UCSD-AML1 (cell line): ENCODE results near the gene LDLRAD3.
A peak's percentile ranks its signal among the peaks of the same experiment; 100 is the strongest.

ENCODE experiments used
- DNase-seq: peaks from one replicate; lab custom pipeline; 2025; ENCODE audit not compliant: unreplicated experiment; lab: John Stamatoyannopoulos, UW

The LDLRAD3 gene

DNA sequence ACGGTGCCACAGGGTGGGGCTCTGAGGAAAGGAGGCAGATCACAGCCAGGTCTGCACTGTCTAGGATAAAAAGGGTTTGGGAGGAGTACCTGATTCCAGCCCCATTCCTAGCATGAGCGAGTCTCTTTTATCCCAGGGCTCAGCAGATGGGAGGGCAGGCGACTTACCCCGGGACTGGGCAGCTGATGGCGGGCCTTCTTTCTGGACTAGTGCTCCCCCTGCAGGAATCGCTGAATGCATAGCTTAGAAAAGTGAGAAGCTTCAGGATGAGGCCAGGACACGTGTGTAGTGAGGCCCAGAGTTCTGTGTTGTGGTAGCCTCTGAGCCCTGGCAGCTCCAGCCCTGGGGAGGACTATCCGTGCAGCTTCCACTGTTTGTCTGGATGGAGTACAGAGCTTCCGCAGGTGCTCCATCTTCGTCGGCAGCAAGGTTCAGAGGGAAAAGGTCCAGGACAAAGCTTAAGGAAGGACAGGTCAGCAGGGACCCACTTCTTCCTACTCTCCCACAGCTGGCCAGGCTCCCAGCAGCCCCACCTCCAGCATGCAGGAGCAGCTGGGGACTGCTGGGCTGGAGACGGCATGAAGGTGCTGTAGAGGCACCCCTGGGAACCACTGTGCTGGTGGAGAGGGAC is 315.0 kb downstream of the LDLRAD3 start:
- DNase-seq, result peak; percentile 31

DNA sequence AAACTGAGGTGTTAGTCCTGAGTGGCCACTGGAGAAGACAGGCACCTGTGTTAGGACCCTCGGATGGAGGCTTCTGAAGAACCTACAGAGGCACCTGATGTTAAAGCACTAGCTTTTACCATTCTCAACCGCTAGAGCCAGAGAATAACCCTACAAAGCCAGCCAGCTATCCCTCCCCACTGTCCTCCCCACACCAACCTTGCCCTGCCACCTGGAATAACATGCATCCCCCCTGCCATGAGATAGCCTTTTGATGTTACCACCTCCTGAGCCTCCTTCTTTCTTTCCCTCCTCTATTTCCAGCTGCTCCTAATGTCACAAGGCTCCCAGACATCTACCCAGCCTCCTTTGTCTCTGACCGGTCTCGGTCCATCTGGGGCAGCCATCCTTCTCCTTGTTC is 317.2 kb downstream of the LDLRAD3 start:
- DNase-seq, result no peak

DNA sequence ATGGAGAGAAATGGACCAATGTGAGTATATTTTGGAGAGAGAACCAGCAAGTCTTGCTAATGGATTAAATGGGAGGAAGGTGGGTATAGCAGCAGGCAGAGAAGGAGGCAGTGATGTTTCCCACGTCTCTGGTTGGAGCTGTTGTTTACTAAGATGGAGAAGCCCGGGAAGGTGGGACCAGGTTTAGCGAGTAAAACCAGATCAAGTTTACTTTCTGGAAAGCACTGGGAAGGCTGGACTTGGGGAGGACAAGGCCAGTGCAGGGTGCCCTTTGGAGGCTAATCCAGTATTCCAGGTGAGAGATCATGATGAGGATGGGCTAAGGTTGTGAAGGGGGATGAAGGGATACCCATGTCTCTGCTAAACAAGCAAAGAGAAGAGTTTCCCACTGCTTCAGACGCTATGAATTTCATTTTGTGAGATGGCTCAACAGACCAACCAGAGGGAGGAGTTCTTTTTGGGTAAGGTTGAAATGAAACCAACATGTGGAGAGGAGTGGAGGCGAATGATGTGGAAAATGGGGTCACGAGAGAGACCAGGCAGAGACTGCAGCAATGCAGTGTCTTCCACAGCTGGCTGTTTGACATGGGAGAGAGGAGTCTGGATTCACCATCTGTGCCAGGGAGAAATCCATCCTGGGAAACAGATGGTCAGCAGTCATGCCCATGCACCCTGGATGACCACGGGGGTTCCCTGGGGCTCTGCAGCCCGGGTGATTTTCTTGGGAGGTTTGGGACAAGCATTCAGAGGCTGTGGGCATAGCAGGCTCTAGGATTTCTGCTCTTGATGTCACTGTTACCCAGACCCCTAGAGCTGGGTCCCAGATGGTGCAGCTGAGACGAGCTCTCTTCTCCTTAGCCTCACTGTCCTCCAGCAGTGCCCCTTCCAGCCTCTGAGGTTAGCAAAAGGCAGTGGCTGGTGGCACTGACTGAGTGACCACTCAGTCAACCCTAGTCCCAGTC is 320.4 kb downstream of the LDLRAD3 start:
- DNase-seq, result no peak

DNA sequence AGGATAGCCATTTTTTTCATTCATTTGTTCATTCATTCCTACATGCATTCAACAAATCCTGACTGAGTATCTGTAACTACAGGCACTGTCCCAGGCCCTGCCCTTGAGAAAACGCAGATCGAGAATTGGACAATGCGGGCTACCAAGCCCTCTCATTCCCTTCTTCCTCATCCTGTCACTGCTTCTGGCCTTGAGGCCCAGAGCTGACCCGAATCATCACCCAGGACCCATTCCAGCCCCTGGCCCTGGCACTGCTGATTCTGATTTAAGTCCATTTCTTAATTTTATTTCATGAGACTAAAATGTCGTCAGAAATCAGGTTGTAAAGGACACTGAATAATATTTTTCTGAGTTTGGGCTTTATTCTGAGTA is 321.1 kb downstream of the LDLRAD3 start:
- no peak for DNase-seq

DNA sequence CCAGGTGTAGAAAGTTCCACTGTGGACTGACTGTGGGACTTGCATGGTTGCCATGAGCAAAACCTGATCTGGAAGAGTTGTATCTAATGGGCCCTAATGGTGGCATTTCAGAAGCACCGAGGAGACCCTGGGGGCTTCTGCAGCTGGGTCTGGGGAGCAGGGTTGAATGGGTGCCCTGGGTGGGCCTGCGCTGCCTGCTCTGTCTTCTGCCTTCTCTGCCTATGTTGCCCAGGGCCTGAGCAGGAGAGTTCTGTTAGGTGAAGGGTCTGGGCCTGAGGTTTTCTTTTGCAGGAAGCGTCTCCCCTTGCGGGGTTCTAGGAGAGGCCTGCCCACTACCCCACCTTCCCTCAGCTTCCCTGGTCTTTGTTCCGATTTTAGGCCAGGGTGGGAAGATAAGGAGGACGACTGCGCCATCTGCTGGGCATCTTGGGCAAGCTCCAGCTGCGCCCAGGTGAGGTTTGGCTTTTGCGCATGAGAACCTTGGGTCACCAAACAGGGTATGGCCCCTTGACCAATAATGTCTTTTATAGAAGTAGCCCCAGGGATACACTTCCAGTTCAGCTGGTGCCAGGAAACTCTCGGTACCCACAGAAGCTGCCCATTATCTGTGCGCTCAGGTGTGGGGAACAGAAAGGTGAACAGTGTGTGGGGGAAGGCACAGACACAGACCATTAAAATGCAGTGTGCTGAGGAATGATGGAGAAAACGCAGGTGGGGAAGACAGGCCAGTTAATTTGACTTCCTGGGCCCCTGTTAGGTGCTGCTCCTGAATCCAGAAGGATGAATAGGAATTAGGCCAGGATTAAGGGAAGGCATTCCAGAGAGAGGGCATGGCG is 322.1 kb downstream of the LDLRAD3 start:
- peak; percentile 54 for DNase-seq

DNA sequence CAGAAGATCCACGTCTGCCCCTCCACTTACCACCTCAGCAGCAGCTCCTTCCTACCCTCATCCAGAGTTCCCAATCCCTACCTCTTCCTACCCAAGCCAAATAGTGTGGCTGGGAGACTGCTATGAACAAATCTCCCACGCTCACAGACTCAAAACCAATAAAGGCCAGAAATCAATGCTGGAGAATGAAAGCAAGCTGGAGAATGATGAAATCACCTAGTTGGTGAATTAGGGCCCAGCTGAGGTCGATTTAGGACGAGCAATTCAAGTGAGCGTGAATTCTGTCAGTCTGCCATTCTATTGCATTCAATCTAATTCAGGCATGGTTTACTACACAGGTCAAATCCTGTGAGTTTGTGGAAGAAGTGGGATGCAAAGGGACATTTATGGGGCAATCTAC is 322.9 kb downstream of the LDLRAD3 start:
- no peak for DNase-seq

DNA sequence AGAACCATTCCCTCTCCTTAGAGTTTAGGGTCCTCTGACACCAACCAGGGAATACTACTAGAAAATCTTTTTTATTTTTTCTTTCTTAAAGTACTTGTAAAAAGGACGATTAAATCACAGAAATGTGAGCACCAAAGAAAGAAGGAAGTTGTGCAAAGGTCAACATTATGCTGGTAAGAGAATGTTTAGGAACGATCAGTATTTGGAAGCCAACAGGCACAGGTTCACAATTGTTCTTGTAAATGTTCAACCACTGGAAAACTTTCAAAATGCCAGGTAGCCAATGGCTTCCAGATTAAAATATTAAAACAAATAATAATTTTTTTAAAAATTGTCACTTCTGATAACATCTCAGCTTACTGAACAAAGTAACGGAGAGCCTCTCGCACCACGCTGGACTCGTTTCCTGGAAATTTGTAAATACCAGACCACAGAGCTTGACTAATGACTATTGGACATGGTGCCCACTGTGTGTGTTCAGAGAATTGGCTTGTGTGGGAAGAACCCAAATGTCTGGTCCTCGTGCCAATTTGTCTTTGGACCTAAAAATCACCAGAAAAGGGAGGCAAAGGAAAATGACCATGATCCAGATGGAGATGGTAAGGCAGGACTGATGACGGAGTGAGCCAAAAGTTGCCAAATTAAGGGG is 324.6 kb downstream of the LDLRAD3 start:
- DNase-seq, result no peak

DNA sequence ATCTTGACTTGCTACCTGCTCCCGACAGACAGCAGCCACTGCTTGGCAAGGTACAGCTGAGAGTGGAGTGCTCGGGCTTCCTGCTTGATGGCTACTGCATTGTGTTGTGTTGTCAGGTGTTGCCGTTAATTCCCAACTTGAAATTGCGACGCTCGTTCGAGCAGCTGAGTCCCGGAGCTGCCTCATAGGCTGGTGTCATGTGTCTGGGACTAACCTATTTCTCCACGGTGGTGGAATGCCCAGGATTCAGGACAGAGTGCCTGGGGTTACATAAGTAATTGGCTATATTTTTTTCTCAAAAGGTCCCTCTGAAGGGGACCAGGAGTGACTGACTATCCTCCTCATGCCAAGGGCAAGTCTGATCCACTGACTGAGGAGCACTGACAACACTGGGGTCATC is 326.8 kb downstream of the LDLRAD3 start:
- DNase-seq, result no peak

DNA sequence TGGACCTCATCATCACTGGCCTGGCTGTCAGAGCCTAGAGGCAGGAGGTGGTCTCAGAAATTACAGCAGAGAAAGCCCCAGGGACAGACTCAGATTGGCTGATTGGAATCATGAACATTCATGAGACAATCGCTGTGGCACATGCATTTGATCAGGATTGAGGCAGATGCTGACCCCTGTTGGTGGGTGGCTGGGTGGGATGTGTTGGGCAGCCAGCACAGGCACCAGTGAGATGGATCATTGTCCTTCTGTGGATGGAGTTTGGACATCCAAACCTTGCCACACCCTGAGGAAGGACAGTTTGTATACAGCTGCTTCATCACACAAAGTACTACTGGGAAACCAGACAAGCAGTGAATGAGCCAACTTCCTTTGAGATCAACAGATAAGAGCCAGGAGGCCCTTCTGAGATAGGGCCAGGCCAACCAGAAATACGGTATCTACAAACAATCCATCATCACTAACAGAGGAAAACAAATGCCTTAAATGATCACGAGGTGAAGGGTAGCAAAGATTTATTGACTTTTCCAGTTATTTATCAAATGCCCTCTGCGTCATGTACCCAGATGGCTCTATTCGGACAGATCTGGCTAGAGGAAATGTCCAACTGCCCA is 328.0 kb downstream of the LDLRAD3 start:
- DNase-seq, result no peak

DNA sequence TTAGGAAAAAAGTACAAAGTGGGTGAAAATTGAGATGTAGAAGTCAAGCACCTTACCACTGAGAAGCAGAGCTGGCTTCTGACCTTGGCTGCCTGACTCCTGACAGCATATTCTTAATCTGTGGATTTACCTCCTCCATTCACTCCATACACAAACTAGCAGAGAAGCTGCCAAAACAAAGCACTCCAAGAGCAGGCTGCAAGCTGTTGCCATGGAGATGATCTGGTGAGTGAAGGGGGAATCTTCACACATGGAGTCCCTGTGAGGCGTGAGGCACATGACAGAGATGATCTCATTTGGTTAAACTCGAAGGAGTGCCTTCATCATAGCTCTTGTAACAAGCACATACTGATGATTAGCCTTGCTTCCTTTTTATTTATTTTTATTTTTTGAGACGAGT is 329.2 kb downstream of the LDLRAD3 start:
- no peak for DNase-seq

DNA sequence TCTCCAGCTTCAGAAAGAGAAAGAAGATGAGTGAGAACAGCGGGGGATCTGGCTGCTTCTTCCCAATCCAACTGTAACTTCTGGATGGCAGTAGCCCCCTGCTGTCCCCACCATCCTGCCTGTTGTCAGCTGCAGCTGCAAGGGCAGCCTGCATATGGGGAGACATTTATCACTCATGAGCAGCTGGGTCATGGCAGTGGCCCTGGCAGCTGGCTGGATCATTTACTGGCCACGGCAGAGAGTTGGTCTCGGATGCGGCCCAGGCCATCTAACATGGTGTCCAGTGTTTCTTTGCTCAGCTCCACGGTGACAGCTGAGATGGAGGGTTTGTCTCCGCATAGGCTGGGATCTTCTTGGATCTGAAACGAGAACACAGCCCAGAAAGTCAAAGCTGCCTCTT is 330.6 kb downstream of the LDLRAD3 start:
- no peak for DNase-seq

DNA sequence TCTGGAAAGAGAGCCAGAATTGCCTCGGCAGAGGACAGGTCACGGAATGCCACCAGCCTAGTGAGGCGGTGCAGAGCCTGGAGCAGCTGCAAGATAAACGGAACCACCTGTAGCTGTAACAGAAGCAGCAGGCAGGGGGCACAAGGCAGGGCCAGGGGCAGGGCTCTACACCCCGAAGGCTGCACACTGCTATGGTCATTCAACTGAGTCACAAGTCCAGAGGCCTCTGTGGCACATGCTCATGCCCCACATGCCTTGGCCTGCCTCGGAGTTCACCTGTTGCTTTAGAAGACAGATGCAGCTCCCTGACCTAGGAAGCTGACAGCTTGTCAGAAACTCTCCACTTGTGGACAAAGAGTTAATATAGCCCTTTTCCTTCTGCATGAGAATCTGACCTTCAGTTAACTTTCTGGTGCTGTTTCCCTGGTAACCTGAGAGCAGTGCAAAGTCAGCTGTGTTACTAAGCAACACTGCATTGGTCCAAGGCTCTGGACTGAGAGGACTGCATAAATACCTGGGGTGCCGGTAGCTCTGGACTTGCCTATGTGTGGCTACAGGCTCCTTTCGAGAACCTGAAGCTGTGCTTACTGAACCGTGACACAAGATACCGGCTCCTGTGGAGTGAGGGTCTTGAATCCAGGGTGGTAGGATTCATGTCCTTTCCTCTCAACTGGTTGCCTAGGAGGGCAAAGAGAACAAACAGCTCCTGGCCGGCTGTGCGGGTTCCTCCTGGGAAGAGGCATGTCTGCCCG is 334.8 kb downstream of the LDLRAD3 start:
- DNase-seq, result no peak

DNA sequence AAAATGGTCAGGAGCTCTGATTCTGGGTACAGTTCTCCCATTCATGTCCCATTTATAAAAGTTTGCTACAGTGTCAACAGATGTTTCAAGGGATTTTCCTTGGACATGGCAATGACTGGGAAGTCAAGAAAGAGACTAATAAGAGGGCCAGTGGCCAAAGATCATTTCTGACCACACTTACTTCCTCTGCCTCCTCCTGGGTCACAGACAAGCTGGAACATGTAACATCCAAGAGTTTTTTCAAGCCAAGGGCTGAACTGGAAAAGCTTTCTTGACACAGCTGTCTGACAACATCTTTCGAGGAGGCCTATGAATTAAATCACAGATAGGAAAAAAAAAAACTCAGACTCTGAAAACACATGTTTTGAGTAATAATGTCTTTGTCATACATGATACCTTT is 336.7 kb downstream of the LDLRAD3 start:
- no peak for DNase-seq
